SU-DHL-6 (cell line): ENCODE results near the gene UNC119.

Experiments used
- CTCF ChIP-seq: fragments of 200-600 bp; sonication (generic); IDR thresholded peaks from one replicate; pipeline ENCODE4 v1.5.1; 2017; ENCODE audit warnings: antibody characterized with exemption, mild to moderate bottlenecking, low read length, moderate library complexity; ENCODE audit not compliant: insufficient read depth, poor library complexity, severe bottlenecking
- EZH2phosphoT487 ChIP-seq: fragments of 200-600 bp; sonication (generic), shearing (Covaris generic); conservative IDR thresholded peaks from 2 replicates; pipeline ENCODE4 v1.6.1; 2018; ENCODE audit warnings: mild to moderate bottlenecking, antibody characterized with exemption, low read length, moderate library complexity, mixed read lengths

- no peak for TF ChIP-seq CTCF
- TF ChIP-seq EZH2phosphoT487: no peak
Measured at GRCh38 chr17:28580959-28581358, 28.5 kb upstream of the UNC119 start.
